Upper lobe of right lung (tissue), 1 donor: ENCODE data around the gene ASXL2. TPM values are rescaled to one million over a fixed set of nuclear protein-coding genes. Genes with fewer than 3 reads are reported as not detected.

Experiments
- ATAC-seq: fragments of 200-7000 bp; cut with Tn5 transposase; one replicate; pipeline ENCODE4 v1.9.1; 2020; ENCODE audit warnings: mild to moderate bottlenecking, moderate library complexity
- DNase-seq: peaks from one replicate; pipeline ENCODE4 v3.0.0-alpha.2; 2020
- H3K27ac ChIP-seq: fragments of 200-600 bp; one replicate; pipeline ENCODE4 v1.8.0; 2022
- H3K27me3 ChIP-seq: fragments of 200-600 bp; one replicate; pipeline ENCODE4 v1.8.0; 2022; ENCODE audit warnings: mild to moderate bottlenecking
- H3K36me3 ChIP-seq: fragments of 200-600 bp; one replicate; pipeline ENCODE4 v1.8.0; 2022
- H3K4me1 ChIP-seq: fragments of 200-600 bp; one replicate; pipeline ENCODE4 v1.8.0; 2022
- H3K4me3 ChIP-seq: fragments of 200-600 bp; one replicate; pipeline ENCODE4 v1.8.0; 2022; ENCODE audit warnings: mild to moderate bottlenecking
- H3K9me3 ChIP-seq: fragments of 200-600 bp; one replicate; pipeline ENCODE4 v1.8.0; 2022
- CTCF ChIP-seq: fragments of 200-600 bp; IDR thresholded peaks from one replicate; pipeline ENCODE4 v1.8.0; 2022; ENCODE audit warnings: antibody characterized with exemption
- intact Hi-C: fragments of 100-400 bp; cut with DNase I; formaldehyde crosslinking; loops from one replicate; pipeline ENCODE4 v1.11.0; 2022
- total RNA-seq: library from RNA; stranded (reverse); fragmentation: NEBNext Ultra II Directional; extraction: Animal tissue kit (Norgen Biotek cat#: 25700); gene quantifications from one replicate; pipeline ENCODE4 v1.2.1, GENCODE V29; 2021
- donor health status: DM: no; HTN: yes; CAD: no; lungs with severe emphysema.

Gene ASXL2
- total RNA-seq, 1 donor from 2014 or later, result 34.3 TPM

DNA sequence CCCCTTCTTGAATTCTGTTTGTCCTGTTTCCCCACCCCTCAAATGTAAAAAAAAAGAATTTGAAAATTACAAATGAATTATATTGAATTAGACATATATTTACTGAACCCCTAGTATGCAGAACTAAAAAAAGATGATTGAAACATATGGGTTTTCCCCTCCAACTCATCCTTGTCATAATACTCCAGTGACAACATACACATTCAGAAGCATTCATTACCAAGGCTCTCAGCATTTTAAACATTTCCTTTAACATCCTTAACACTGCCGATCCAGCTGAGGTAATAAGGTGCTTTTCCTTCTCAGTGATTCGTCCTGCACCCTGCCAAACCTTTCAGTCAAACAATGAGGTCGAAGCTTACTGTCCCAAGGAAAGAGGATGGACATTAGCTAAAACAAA, 151.8 kb downstream of the ASXL2 start:
- intact Hi-C loops, result no loop called here
- H3K27ac ChIP-seq, result no peak overlapping the region
- H3K4me1 ChIP-seq, result no peaks in the 10 kb centered on the region
- no peak for TF ChIP-seq CTCF
- DNase-seq, result no peak
- no peaks in the 10 kb centered on the region for H3K9me3 ChIP-seq
- ATAC-seq, result no peak
- H3K27me3 ChIP-seq, result no peaks in the 10 kb centered on the region
- H3K36me3 ChIP-seq, result no peaks in the 10 kb centered on the region
- H3K4me3 ChIP-seq, result no peak overlapping the region

GRCh38 chr2:25725877-25726276, 152.4 kb downstream of the ASXL2 start:
- Histone ChIP-seq H3K27me3 (no peaks in the 10 kb centered on the region), H3K36me3 (no peaks in the 10 kb centered on the region), H3K4me1 (no peaks in the 10 kb centered on the region), H3K4me3 (no peak overlapping the region), H3K27ac (no peak overlapping the region), H3K9me3 (no peaks in the 10 kb centered on the region)
- DNase-seq, result no peak
- no peak for ATAC-seq
- TF ChIP-seq CTCF, result no peak
- intact Hi-C loops, result no loop called here

DNA sequence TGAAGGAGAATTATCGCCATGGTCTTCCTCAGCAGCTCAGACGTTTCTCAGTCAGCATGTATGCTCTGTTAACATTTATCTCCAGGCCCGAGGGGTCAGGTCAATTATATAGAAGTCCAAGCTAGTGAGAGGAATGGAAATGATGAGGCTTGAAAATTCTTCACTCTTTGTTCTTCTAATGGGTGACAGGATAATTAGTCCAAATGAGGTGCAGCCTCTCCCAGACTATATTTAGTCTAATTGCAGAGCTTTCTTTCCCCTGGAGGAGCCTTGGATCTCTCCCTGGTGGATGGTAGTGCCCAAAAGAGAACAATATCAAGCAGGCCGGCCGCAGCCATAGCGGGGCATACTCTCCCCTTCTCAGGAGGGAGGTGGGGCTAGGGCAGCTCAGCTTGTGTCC, 153.5 kb downstream of the ASXL2 start:
- no peak overlapping the region for H3K4me3 ChIP-seq
- H3K36me3 ChIP-seq, result no peaks in the 10 kb centered on the region
- intact Hi-C loops, result no loop called here
- no peaks in the 10 kb centered on the region for H3K9me3 ChIP-seq
- DNase-seq (no peak), ATAC-seq (no peak)
- H3K27ac ChIP-seq, result no peak overlapping the region
- no peaks in the 10 kb centered on the region for H3K4me1 ChIP-seq
- no peak for TF ChIP-seq CTCF
- H3K27me3 ChIP-seq, result no peaks in the 10 kb centered on the region

- no peaks in the 10 kb centered on the region for H3K4me1 ChIP-seq
- DNase-seq (no peak), ATAC-seq (no peak)
- intact Hi-C loops, result no loop called here
- no peaks in the 10 kb centered on the region for H3K27me3 ChIP-seq
- H3K9me3 ChIP-seq, result no peaks in the 10 kb centered on the region
- H3K27ac ChIP-seq, result no peak overlapping the region
- no peak overlapping the region for H3K4me3 ChIP-seq
- H3K36me3 ChIP-seq, result no peaks in the 10 kb centered on the region
- TF ChIP-seq CTCF, result no peak
Measured at GRCh38 chr2:25722224-25722623, 156.1 kb downstream of the ASXL2 start.

GRCh38 chr2:25720575-25720974, 157.7 kb downstream of the ASXL2 start:
- Histone ChIP-seq H3K9me3 (no peaks in the 10 kb centered on the region), H3K4me3 (no peak overlapping the region), H3K4me1 (no peaks in the 10 kb centered on the region), H3K27ac (no peak overlapping the region), H3K27me3 (no peaks in the 10 kb centered on the region), H3K36me3 (no peaks in the 10 kb centered on the region)
- no peak for DNase-seq
- no peak for TF ChIP-seq CTCF
- no peak for ATAC-seq
- intact Hi-C loops, result no loop called here

DNA sequence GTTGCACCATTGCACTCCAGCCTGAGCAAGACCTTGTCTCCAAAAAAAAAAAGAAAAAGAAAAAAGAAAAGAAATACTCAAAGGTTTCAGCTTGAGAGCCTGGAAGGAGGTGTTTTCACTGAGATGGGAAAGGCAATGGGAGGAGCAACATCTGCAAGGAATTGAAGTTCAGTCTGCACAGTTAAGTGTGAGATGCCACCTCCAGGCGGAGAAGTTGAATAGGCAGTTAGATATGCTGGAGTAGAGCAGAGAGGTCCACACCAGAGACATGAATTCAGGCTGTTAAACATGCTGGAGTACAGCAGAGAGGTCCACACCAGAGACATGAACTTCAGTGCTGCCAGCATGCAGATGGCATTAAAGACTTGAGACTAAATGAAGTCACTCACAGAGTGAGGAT, 163.5 kb downstream of the ASXL2 start:
- no peak for TF ChIP-seq CTCF
- Histone ChIP-seq H3K27ac (no peak overlapping the region), H3K4me1 (no peaks in the 10 kb centered on the region), H3K27me3 (no peaks in the 10 kb centered on the region), H3K9me3 (no peaks in the 10 kb centered on the region), H3K36me3 (no peaks in the 10 kb centered on the region), H3K4me3 (no peak overlapping the region)
- ATAC-seq (no peak), DNase-seq (no peak)
- intact Hi-C loops, result no loop called here
